Measurements from ENCODE around the gene ACSF2.

GRCh38 chr17:50477976-50478375, 52.0 kb downstream of the ACSF2 start:
- no peak for TF ChIP-seq CTCF (IDR thresholded peaks at IDR 0.05)
- TF ChIP-seq POLR2A (IDR thresholded peaks at IDR 0.05) = no peak

All from tibial nerve (tissue), 3 donors.